Fibroblast of gingiva (primary cell): ENCODE data around the gene FNDC3B.

Source experiments
- DNase-seq: peaks from one replicate; pipeline ENCODE4 v3.0.0-alpha.2; 2011; ENCODE audit warnings: low read depth

FNDC3B gene

DNA sequence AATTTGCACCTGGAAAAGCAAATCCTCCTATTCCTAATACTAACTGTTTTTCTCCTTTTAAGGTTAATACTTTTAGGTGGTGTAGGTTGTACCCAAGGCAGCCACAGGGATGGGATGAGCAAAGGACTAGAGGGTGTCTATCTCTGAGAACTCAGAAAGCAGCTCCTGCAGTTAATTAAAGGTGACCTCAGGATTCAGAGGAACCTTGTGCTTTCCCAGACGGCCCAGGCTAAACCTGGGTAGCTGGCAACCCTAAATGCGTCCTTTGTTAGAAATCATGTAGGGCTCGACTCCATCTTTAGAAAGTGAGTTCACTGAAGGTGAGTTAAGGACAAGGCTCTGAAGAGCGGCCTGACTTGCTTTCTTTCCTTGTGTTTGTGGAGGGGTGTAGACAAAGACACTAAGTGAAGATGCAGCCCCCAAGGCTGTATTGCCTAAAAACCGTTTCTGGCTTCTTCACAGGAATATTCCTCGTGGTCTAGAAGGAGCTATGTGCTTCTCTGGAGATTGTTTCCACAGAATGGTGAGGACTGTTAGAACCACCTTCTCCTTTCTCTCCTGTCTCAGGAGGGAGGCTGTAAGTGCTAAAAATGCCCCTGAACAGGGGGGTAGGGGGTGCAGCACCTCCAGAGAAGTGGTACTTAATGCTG is 14.9 kb downstream of the FNDC3B start:
- no peak for DNase-seq

DNA sequence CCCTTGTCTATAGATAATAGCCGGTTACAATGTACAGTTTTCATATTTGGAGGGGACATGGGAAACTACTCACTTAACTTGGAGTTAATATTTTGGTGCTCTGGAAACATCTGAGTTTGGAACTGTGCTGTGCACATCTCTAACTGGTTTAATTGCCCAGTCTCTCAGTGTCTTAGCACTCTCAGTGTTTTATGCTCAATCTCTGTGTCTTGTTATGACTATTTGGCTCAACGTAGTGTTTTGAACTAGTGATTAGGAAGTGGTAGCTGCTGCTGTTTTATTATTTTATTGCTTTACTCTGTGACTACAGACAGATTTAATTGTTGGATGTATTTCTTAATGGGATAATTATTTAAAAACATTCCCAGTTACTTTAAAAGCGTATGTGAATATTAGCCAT is 17.0 kb downstream of the FNDC3B start:
- no peak for DNase-seq

DNA sequence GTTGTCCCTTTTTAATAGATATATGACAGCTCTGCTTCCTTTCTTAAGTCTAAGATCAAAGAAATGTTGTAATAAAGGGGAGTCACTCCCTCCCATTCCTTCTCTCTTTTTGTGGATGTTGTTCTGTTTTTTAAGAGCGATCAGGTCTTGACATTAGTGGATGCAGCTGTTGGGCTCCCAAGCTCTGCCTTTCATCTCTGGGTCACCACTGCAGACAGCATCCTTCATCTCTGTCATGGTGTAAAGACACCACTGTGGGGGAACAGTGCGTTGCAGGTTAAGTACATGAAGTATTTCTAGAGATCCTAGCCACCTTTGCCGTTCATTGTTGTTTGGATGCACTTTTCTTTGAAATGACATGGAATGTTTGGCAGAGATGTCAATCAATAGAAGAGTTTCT is 17.7 kb downstream of the FNDC3B start:
- DNase-seq: no peak

DNA sequence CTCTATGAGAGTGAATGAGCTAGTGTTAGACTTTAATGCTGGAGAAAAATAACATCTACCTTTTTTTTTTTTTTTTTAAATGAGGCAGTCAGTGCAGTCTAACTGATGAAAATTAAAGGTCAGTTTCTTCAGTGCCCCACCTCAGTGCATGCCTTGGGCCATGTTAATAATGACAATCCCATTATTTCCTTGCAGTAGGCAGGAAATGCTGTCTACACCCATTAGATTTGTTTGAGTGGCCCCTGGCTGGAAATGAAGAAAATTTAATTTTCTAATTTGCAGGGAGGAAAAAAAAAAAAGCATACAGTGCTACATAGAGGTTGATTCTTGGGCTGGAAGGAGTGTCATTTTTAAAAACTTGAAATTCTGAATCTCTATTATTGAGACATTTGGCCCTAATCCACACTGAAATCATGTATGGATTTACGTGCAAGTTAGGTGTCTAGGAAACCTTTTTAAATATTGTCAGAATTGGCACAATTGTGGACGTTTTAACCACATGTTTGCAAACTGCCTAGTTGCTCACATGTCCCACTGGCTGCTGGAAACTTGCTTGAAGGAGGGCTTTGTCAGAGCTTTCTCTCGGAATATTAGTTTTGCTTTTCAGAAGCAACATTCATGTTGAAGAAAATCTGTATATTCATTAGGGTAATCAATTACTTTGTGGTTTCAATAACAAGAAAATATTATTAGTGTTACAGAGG is 18.4 kb downstream of the FNDC3B start:
- DNase-seq: no peak

DNA sequence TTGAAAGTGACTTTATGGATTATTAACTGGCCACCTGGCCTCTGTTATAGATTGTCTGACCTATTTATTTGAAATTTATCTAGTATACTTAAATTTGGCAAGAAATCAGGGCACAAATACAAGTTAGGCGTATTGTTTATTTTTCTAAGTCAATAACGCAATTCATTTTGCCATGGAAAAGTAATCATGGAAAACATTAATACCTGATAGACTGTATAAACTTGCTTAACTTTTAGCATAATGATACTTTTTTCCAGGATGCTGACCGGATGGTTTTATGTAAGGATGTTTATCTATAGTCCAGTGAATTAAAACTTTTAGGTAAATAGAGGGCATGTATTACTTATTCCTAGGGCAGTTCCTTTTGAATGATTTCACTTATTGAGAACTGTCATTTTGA is 20.2 kb downstream of the FNDC3B start:
- DNase-seq: no peak

DNA sequence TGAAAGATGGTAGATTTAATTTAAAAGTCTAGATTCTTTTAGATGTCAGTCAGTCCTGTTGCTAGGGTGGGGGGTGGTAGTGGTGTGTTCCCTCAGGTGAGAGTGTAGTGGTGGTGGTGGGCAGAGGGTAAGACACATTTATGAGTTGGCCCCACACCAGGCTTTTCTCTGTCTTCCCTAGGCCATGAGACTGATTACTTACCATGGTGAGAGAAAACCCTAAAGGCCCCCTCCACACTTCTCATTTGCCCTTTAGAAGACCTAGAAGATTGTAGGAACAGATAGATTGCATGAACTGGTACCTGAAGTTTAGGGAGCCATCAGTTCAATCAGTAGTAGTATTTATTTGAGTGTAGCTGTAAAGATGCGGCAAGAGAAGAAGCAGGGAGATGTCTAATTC is 20.9 kb downstream of the FNDC3B start:
- no peak for DNase-seq

DNA sequence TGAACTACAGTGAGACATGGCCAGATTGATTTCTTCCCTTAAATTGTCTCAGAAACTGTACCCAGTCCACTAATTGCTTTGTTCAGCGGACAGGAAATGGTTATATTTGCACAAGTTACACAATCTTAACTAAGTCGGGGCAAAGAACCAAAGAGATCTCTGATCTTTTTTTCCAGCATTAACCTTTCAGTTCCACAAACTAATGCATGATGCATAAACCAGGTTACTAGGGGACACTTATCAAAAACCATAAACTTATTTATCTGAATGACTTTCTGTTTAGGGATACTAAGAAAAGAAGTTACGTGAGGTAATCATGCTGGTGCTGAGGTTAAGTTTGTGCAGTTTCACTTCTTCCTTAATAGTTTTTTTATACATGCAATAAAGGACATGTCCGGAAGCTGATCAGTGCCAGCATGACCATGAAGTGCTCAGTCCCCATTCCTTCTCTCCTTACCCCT is 22.4 kb downstream of the FNDC3B start:
- DNase-seq: peak; percentile 34

DNA sequence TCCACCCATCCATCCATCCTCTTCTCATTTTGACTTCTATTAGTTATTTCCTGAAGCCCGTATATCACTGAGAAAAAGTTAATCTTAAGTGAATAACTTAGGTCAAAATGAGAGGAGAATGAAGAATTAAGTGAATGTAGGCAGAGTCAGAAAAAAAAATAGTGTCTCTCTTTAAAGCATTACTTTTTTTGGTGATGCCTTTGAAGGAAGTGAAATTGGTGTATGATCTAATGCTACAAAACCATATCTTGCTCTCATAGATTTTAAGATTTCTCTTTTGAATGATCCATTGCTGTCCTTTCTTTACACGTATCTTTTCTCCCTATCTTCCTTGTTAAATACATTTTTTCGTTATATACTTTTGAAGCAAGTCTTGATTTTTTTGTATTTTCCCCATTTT is 23.4 kb downstream of the FNDC3B start:
- no peak for DNase-seq

DNA sequence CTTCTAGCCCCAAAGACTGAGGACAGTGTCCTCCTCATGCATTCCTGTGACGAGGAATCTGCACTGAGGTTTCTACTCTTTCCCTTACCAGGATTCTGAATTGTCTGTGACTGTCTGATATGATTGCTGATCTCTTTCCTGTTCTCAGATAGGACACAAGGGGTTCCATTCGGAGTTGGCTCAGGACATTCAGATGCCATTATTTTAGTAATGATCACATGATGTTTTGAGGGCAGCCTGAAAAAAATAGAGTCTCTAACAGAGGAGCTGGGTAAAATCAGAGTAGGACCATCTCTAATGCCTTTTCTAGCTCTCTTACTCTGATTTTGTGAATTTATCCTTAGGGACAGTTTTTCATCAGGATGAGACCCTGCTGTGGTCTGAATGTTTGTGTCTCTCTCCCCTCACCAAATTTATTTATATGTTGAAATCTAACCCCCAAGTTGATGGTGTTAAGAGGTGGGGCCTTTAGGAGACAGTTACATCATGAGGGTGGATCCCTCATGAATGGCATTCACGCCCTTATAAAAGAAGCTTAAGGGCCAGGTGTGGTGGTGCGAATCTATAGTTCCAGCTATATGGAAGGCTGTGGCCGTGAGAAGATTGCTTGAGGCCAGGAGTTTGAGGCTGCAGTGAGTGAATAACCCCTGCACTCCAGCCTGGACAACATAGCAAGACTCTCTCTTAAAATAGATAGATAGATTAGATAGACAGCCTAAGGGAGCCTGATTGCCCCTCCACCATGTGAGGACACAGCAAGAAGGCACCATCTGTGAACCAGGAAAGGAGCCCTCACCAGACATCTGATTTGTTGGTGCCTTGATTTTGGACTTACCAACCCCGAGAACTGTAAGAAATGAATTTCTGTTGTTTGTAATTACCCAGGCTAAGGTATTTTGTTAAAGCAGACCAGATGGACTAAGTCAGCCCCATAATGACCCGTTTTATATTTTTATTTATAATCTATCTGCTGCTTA is 24.4 kb downstream of the FNDC3B start:
- DNase-seq: no peak

DNA sequence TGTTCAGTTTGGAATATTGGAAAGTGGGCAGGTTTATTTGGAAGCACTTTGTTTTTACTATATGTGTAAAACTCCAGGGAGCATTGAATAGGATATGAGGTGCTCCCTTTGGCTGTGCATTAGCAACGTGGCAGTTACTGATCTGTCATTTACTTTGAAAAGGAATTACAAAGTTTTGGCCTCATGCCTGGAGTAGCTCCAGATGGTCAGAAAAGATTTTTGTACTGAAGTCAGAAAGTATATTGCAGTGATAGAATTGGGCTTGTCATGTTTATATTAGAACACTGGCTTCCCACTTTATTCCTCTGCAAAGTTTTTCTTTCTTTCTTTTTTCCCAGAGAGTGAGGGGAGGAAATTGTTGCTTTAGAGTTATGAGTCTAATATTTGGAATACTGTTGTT is 26.1 kb downstream of the FNDC3B start:
- peak; percentile 62 for DNase-seq

DNA sequence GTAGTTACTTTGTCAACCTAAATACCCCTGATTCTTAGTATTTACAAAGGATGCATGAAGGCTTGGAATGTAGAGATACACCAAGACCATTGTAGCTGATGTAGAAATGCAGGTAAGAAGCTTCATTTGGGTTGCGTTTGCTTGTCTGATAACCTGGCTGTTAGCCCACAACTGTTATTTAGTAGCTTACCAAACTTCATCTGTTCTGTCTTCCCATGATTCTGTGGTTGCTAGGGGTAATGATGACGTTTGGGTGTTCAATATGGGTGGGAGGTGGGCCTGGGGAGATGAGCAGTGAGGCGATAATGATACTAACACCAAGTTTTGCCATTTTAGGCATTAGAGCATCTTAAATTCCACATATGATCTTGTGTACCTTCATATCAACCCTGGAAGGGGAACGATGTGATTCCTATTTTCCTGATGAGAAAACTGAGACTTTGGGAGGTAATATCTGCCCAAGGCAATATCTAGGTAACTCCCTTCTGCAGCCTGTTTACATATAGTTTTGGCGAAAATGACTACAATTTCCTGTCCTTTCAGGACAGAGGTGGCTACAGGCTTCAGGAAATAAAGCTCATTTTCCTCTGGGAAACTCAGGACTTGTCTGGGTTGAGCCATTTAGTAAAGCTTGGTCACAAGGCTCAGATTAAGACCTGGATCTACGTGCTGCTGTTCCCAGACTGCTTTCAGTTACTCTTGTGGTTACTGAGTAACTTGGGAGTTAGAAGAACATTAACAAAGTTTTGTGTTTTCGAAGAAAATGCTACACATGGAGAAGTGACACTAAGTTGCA is 26.8 kb downstream of the FNDC3B start:
- DNase-seq: no peak

DNA sequence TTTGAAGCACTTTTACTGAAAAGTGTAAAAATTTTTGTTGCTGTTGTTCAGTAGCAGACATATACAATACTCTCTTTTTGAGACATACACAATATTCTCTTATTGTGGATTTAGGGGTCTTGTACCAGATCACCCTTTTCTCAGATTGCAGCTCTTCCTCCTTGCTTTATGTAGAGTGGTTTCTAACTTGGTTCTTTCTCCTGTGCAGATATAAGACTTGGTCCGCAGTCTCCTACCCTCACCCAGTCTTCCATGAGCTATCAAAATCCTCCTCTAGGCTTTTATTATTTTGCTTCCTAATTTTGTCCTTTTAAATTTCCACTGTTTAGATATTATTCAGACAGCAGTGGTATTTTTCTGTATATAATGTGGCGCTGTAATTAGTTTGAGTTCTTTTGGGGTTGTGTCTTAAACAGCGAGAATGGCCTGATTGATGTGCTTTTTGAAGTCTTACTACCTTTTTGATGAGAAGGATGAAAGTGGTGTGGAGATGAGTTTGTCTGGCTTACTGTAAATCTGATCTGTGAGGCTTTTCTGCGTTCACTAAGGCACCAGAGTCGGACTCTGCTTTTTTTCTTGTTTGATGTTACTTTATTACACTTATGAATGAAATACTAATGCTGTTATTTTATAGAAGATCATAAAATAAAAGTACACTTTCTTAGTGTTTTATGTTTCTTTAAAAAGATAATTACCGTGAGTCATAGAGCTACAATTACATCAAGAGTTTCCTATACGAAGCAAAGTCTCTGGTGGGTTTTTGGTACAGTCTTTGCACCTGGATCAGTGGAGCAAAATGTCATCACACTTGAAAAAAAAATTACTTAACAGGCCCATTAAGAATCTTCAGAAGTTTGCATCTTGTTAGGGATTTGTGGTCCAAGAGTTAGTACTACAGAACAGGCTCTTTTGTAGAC is 27.8 kb downstream of the FNDC3B start:
- DNase-seq: no peak

DNA sequence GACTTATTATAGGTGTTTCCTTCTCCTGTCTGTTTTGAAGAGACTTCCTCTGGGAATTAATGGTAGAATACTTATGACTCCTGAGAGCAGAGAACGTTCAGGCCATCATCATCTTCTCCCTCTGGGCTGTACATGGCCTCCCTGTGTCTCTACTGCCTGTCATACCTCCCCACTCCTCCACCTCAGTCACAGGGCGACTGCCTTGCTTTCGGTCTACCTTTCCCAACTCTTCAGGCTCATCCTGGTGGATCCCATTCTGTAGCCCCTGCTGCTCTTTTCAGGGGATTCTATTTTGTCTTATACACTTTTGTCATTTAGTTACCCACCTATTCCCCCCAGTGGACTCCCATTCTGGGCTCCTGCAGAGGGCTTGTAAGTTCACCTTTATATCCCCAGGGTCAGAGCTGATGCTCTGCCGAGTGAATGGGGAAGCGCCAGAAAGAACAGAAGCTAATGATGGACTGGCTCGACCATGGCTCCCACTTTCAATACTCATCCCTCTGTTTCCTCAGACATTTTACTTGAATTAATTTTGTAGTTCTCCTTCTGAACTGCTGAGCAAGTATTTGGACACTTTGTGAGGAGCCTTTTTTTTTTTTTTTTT is 28.6 kb downstream of the FNDC3B start:
- no peak for DNase-seq

DNA sequence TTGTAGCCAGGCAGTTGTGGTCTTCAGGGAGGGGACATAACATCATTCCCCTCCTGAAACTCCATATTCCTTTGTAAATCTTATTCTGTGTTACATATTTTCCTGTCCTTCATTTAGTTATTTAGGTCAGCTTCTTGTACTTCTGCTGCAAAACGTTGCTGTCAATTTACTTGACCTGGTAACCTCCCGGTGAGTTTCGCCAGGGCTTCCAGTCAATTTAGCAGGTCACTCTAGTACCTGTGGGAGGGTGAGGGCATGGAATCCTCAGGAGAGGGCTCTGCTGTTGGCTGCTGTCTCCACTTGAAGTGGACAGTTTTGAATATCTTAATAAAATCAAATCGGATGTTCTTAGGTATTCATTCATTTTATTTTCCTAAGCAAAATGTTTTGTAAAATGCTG is 29.6 kb downstream of the FNDC3B start:
- no peak for DNase-seq

DNA sequence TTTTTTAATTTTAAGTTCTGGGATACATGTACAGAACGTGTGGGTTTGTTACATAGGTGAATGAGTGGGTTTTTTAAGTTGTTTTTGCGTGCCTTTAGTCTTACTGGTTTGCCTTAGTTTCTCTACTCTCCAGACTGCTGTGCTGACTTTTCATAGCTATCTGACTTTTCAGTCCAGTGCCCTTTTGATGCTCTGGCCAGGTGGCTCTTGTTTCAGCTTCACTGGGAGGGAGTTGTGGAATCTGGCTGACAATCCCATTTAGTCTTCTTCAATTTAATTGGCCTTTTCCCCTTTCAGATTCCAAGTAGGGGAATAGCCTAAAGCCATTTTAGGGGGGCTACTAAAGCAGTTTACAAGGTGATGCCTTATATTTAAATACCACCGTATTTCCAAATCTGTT is 30.1 kb downstream of the FNDC3B start:
- DNase-seq: no peak

DNA sequence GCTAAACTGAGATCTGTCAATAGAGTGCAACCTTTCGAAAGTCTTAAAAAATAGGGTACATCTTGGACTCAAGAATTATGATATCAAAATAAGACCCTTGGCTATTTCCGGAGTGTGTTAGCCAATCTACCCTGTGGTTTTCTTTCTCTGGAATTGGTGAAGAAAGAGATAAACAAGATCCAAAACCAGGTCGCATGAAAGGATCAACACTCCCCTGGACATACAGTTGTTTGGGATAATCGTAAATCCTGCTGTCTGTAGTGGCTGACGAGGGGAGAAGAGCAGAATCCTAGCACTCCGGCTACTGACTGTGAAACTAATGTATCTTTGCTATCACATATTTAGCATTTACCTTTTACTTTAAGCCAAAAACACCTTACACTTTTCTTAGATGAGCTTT is 30.9 kb downstream of the FNDC3B start:
- no peak for DNase-seq

DNA sequence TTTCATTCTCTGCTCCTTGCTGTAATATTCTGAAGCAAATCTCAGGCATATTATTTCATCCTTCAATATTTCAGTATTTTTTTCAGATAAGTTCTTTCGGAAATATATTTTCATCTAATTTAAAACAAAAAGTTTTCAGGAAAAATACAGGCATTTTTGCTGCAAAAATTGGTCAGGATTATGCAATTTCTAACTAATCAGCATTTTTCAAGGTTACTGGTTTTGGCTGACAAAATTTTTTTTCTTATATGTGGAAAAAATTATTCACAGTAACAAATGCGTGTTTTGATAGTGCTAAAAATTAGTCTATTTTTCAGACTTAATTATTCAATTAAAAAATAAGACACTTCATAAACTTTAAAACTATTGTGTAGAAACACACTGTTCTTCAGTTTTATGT is 31.4 kb downstream of the FNDC3B start:
- DNase-seq: no peak

DNA sequence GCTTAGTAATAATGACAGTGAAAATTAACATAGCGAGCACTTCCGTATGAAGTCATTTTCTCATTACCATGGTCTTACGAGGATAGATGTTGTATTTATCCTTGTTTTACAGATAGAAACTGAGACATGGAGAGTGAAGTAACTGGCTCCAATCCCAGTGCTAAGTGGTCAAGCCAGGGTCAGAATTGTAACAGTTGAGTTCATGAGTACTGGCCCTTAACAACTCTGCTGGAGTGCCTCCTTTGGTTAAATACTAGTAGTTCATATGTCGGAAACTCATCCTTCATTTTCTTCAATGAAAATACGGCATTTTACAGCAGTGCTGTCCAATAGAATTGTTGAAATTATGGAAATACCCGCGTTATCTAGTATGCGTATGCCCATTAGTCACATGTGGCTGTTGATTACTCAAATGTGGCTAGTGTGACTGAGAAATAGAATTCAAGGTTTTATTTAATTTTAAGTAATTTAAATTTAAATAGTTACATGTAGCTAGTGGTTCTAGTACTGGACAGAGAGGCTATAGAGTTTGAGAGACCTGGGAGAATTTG is 32.5 kb downstream of the FNDC3B start:
- DNase-seq: no peak

DNA sequence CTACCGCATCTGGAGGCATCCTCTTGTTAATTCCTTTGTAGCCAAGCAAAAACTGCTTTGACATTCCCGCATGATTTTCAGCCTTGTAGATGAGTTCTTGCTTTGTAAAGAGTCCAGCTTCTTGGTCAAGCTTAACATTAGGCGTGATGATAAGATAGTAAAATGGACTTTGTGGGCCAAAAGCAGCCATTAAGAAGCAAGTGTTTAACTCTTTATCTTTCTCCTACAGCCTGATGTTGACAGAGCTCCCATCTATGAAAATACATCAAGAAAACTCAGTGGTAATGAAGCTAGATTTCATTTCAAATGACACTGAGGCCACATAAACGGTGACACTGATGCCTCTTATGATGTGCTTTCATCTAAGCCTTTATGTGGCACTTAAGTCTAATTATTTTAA is 33.2 kb downstream of the FNDC3B start:
- DNase-seq: no peak

DNA sequence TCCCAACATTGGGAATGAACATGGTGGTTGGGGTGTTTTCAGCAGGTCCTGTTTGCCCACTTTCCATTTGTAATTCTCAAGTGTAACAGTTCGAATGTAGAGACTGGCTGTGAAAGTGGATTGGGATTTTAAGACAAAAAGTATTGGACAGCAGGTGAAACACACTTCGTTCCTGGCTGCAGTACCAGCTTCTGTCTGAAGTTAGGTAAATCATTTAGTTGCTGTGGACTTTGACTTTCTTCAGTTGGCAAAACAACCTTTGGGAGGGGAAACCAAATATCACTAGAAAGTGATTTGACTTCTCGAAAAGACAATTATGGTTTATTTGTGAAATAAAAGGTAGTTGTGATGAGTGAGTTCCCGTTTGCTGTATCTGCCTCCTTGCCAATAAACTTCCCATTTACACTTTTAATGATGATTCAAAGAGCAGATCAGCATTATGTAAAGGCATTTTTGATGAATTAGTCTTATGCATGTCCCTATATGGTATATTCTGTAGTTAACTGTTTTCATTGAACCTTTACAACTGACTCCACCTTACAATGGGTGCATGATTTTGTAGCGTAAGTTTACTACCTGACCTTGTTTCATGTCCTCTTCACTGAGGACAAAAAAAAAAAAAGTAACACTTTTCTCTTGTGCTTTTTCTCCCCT is 34.0 kb downstream of the FNDC3B start:
- no peak for DNase-seq
